Keratinocyte (primary cell): ENCODE data around the gene MRM3.

Experiments
- EZH2 ChIP-seq: IDR thresholded peaks from one replicate; pipeline ENCODE4 v1.6.1; 2012; ENCODE audit warnings: inconsistent platforms, mild to moderate bottlenecking, low read length, moderate library complexity
- TF ChIP-seq, protein P1 (sequence below), 3 experiments: IDR thresholded peaks in 1 of 3; conservative IDR thresholded peaks in 1 of 3; optimal IDR thresholded peaks in 1 of 3; 2 replicates in 2 of 3; 3 replicates in 1 of 3; pipeline versions ENCODE3 to v1.5.1; 2011; ENCODE audit warnings: low read length in 3 of 3, mild to moderate bottlenecking in 3 of 3, moderate library complexity in 2 of 3, control low read depth in 1 of 3, inconsistent platforms in 1 of 3; ENCODE audit not compliant: insufficient read depth in 2 of 3; ENCODE audit errors: extremely low read depth in 1 of 3

DNA sequence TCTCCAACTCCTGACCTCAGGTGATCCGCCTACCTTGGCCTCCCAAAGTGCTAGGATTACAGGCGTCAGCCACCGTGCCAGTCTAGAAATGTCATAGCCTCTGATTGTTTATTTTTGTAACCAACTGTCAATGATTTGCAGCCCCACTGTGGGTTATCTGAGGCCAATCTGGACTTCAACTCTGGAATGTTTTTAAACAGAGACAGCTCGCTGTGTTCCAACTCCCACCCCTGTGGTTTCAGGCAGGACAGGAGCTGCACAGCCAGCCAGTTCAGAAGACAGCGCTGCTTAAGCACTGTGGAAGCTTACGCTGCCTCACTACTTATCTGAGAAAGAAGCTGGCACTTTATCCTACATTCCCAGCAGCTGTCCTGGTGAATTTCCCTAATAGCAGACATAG is 19.5 kb downstream of the MRM3 start:
- TF ChIP-seq, protein P1, sequence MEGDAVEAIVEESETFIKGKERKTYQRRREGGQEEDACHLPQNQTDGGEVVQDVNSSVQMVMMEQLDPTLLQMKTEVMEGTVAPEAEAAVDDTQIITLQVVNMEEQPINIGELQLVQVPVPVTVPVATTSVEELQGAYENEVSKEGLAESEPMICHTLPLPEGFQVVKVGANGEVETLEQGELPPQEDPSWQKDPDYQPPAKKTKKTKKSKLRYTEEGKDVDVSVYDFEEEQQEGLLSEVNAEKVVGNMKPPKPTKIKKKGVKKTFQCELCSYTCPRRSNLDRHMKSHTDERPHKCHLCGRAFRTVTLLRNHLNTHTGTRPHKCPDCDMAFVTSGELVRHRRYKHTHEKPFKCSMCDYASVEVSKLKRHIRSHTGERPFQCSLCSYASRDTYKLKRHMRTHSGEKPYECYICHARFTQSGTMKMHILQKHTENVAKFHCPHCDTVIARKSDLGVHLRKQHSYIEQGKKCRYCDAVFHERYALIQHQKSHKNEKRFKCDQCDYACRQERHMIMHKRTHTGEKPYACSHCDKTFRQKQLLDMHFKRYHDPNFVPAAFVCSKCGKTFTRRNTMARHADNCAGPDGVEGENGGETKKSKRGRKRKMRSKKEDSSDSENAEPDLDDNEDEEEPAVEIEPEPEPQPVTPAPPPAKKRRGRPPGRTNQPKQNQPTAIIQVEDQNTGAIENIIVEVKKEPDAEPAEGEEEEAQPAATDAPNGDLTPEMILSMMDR (optimal IDR thresholded peaks at IDR 0.05 in 1 of 3, IDR thresholded peaks at IDR 0.05 in 1 of 3, conservative IDR thresholded peaks at IDR 0.05 in 1 of 3; ENCODE audit: extremely low read depth in 1 of 3, insufficient read depth in 2 of 3, low read length in 3 of 3): no peak
- TF ChIP-seq EZH2: no peak
